ENCODE measurements around the gene DPYSL3.

DNA sequence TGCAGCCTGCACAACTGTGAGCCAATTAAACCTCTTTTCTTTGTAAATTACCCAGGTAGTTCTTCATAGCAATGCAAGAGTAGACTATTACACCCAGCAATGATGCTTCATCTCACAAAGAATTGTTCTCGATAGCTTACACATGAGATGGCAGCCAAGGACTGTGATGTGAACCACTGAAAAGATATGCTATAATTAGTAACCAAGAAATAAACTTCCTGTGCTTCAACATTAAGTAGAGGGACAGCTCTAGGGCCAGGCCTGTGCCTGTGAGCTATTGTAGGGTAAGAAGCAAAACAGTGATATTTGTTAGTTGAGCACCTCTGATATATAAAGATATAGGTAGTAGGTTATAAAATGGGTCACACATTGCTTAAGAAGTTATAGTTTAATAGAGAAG, 41.8 kb upstream of the DPYSL3 start:
- TF ChIP-seq CTCF (IDR thresholded peaks at IDR 0.05; ENCODE audit: extremely low read depth in 1 of 2, insufficient read depth in 1 of 2, low read depth in 1 of 2, low read length in 2 of 2) (no peak), POLR2AphosphoS5 (IDR thresholded peaks at IDR 0.05; ENCODE audit: insufficient read depth, low read depth, low read length) (no peak), EZH2 (IDR thresholded peaks at IDR 0.05; ENCODE audit: borderline replicate concordance, low read depth, low read length, severe bottlenecking) (no peak), POLR2A (IDR thresholded peaks at IDR 0.05; ENCODE audit: low read depth, low read length) (no peak), MYC (IDR thresholded peaks at IDR 0.05; ENCODE audit: low read depth, low read length) (no peak), JUN (IDR thresholded peaks at IDR 0.05; ENCODE audit: borderline replicate concordance, insufficient read depth, insufficient read length, low read depth) (no peak)
- TF ChIP-seq, protein P1, sequence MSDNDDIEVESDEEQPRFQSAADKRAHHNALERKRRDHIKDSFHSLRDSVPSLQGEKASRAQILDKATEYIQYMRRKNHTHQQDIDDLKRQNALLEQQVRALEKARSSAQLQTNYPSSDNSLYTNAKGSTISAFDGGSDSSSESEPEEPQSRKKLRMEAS (IDR thresholded peaks at IDR 0.05; ENCODE audit: insufficient read depth, insufficient read length), result no peak
